ENCODE results near the gene HOXD4. TPM values are rescaled to one million over a fixed set of nuclear protein-coding genes. Genes with fewer than 3 reads are reported as not detected.

HOXD4 gene
- total and polyA plus RNA-seq, 2 of the 4 experiments (the other 2 are of a cell fraction), result not detected

- TF ChIP-seq USF2 (IDR thresholded peaks at IDR 0.05; ENCODE audit: low read depth, low read length), result no peak
- no peak for TF ChIP-seq MAFK (IDR thresholded peaks at IDR 0.05; ENCODE audit: low read depth, low read length)
- TF ChIP-seq SMC3 (IDR thresholded peaks at IDR 0.05; ENCODE audit: low read depth, low read length), result no peak
- no peak for TF ChIP-seq MAZ (IDR thresholded peaks at IDR 0.05; ENCODE audit: borderline replicate concordance, low read depth, low read length)
- no peak for TF ChIP-seq RAD21 (IDR thresholded peaks at IDR 0.05; ENCODE audit: low read length)
These were observed 21.7 kb downstream of the HOXD4 start (continued) for GRCh38 chr2:176172895-176173566.
